Thoracic aorta endothelial cell (primary cell): ENCODE data around the gene HEATR9. TPM values are rescaled to one million over a fixed set of nuclear protein-coding genes. Genes with fewer than 3 reads are reported as not detected.
A peak's percentile ranks its signal among the peaks of the same experiment; 100 is the strongest.

Source experiments
- small RNA-seq: library from RNA; depleted of rRNA; stranded (forward); fragments of <200 nt; gene quantifications from one replicate; pipeline ENCODE3, GENCODE V24; 2012
- total RNA-seq: library from RNA; depleted of rRNA; stranded (reverse); fragments of >200 nt; gene quantifications from 2 replicates; pipeline ENCODE4 v1.2.3, GENCODE V29; 2012

The HEATR9 gene
- total RNA-seq: not detected in 2 replicates

GRCh38 chr17:35868737-35869136 is at the start of gene HEATR9:
Gene HEATR9, minus strand, starts transcription at chr17:35868891. Its CDS starts 149 bp downstream, at chr17:35868742.

DNA sequence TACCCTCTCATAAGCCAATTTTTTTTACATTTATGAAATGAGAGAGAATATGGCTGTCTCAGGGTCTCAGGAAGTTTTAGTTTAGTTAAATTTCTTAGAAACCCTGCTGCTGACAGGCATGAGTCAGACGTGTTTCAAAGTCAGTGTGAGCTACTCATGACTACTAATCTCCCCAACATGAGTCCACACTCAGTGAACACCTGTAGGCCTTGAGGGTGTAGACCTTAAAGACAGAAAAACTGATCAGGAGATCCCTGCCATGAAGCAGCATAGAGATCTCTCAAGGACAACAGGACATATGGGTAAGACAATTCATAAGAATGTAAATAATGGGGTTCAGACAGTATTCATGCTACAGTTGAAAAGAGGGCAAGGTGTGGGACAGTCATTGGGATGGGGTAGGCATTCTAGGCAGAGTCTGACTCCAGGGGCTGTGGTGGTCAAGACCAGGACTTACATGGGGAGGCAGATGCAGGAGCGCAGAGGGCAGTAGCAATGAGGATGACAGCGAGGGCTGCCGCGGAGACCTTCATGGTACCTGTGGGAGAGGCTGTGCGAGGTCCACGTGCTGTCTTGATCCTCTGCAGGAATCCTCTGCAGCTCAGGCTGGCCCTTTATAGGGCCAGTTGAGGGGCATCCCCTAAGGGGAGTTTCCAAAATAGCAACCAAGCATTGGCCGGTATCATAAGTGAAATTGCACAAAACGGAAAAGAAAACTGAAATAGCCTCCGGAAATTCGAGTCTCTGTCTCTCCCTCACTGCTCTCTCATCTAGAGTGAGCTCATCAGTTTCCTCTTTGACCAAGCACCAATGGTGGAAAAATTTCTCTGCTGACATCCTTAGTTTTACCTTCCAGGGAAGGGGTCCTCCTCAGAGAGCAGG is 11.3 kb upstream of the HEATR9 start, which contains the start of gene CCL5:
CCL5 (minus strand) TSS at position 588 of the 882 bp plus-strand sequence.

GRCh38 chr17:35808962-35809854 is 59.5 kb downstream of the HEATR9 start, which contains the start of gene TAF15:
Gene TAF15, plus strand, starts transcription at chr17:35809484. Its CDS starts 86 bp downstream, at chr17:35809570.

Small RNA genes within 50 kb of the gene (small RNA-seq; reads per million reads assigned to genes)
- 513 reads per million, percentile 99 among the genes with 10 or more reads in this experiment for gene RF00100

Other genes starting within 250 kb of the HEATR9 start
- 0.13 and 0.22 TPM in 2 replicates for gene RASL10B, start 137.3 kb downstream of the HEATR9 start, total RNA-seq
- gene GAS2L2, start 115.7 kb downstream of the HEATR9 start, total RNA-seq: not detected in 2 replicates
- not detected in 2 replicates for gene C17orf50, start 108.0 kb downstream of the HEATR9 start, total RNA-seq
- 2.5 and 4.0 TPM in 2 replicates for gene MMP28, start 73.2 kb downstream of the HEATR9 start, total RNA-seq
- gene TAF15, start 59.4 kb downstream of the HEATR9 start, total RNA-seq: 96.1 and 124 TPM in 2 replicates
- gene CCL5, start 11.5 kb upstream of the HEATR9 start, total RNA-seq: not detected in 2 replicates
- gene RDM1, start 61.9 kb upstream of the HEATR9 start, total RNA-seq: 0.40 and 0.72 TPM in 2 replicates
- not detected in 2 replicates for gene LYZL6, start 74.8 kb upstream of the HEATR9 start, total RNA-seq
- gene CCL16, start 112.6 kb upstream of the HEATR9 start, total RNA-seq: 1.1 and 1.5 TPM in 2 replicates
- 30.2 and 51.3 TPM in 2 replicates for gene CCL14, start 117.8 kb upstream of the HEATR9 start, total RNA-seq
- gene CCL15, start 132.7 kb upstream of the HEATR9 start, total RNA-seq: not detected in 2 replicates
- gene CCL23, start 149.1 kb upstream of the HEATR9 start, total RNA-seq: 2.4 and 5.9 TPM in 2 replicates
- not detected in 2 replicates for gene CCL18, start 195.4 kb upstream of the HEATR9 start, total RNA-seq
- gene CCL3, start 221.3 kb upstream of the HEATR9 start, total RNA-seq: not detected in 2 replicates
- not detected in 2 replicates for gene CCL4, start 234.9 kb upstream of the HEATR9 start, total RNA-seq